Measurements from ENCODE around the gene TMEM45A.

- TF ChIP-seq POLR2A (IDR thresholded peaks at IDR 0.05) (no peak), CTCF (IDR thresholded peaks at IDR 0.05) (no peak)
Measured at GRCh38 chr3:100525753-100526612, 33.6 kb downstream of the TMEM45A start.
